HepG2 (cell line): ENCODE data around the gene ZBTB14. TPM values are rescaled to one million over a fixed set of nuclear protein-coding genes. Genes with fewer than 3 reads are reported as not detected.

Source experiments
- ATAC-seq: fragments of 200-7000 bp; cut with Tn5 transposase; 3 replicates; pipeline ENCODE4 v1.9.1; 2020; ENCODE audit warnings: mild to moderate bottlenecking, moderate library complexity
- BruUV-seq: library from RNA; stranded (reverse); fragments of 400-500 nt; replicated peaks from 2 replicates; lab custom pipeline; 2021; lab: Mats Ljungman, UMichigan
- CTCF ChIA-PET: fragments of 300-600 bp; formaldehyde crosslinking; extraction: SDS; loops from one replicate; lab custom pipeline; 2021; ENCODE audit warnings: low total read pairs, inconsistent platforms, low intra/inter-chr PET ratio; lab: Yijun Ruan, JAX
- POLR2A ChIA-PET: fragments of 350-600 bp; sonication (Branson Sonifier 250); formaldehyde crosslinking; loops from one replicate; lab custom pipeline; 2020; ENCODE audit warnings: antibody characterized with exemption, inconsistent platforms; lab: Yijun Ruan, JAX
- DNase-seq: peaks from one replicate; pipeline ENCODE4 v3.0.0-alpha.2; 2015; ENCODE audit warnings: low spot score
- FAIRE-seq: peaks from 3 replicates; lab custom pipeline; 2011; peaks lifted over from hg19 to GRCh38; lab: Jason Lieb, UNC
- H2AFZ ChIP-seq: one replicate; pipeline ENCODE4 v1.6.1; 2011; ENCODE audit warnings: low read length, inconsistent platforms
- H3K27ac ChIP-seq: fragments of 300-600 bp; 3 replicates; pipeline ENCODE4 v1.8.0; 2011; ENCODE audit warnings: mixed run types, mild to moderate bottlenecking, mixed read lengths, low read length, inconsistent platforms; ENCODE audit not compliant: insufficient read depth; ENCODE audit errors: extremely low read length
- H3K27me3 ChIP-seq, 2 experiments: fragments of 200-600 bp in 1 of 2; 2 replicates in 1 of 2; 3 replicates in 1 of 2; pipeline versions ENCODE4 v1.6.0 to v1.8.0; 2011; ENCODE audit warnings: low read length in 2 of 2, mild to moderate bottlenecking in 2 of 2, moderate library complexity in 2 of 2, inconsistent platforms in 1 of 2; ENCODE audit not compliant: insufficient read depth in 2 of 2, control insufficient read depth in 1 of 2
- H3K36me3 ChIP-seq, 2 experiments: fragments of 200-600 bp in 1 of 2; replicated peaks in 1 of 2; 2 replicates in 1 of 2; 3 replicates in 1 of 2; pipeline versions ENCODE4 v1.5.1 to v1.8.0; 2011; ENCODE audit warnings: low read length in 2 of 2, inconsistent platforms in 1 of 2; ENCODE audit not compliant: insufficient read depth in 2 of 2, control insufficient read depth in 1 of 2
- H3K4me1 ChIP-seq: 2 replicates; pipeline ENCODE4 v1.5.1; 2012; ENCODE audit warnings: low read length, inconsistent platforms; ENCODE audit not compliant: insufficient read depth
- H3K4me2 ChIP-seq: 2 replicates; pipeline ENCODE4 v1.6.0; 2011; ENCODE audit warnings: low read depth, low read length, inconsistent platforms
- H3K4me3 ChIP-seq, 3 experiments: fragments of 200-600 bp in 1 of 3; sonication (generic), shearing (Covaris generic) in 1 of 3; replicated peaks in 1 of 3; 2 replicates each; pipeline ENCODE4 v1.5.1; 2011 to 2016; ENCODE audit warnings: low read length in 3 of 3, inconsistent platforms in 2 of 3, low read depth in 2 of 3, mild to moderate bottlenecking in 2 of 3, control low read depth in 1 of 3, mixed read lengths in 1 of 3; ENCODE audit not compliant: insufficient read depth in 1 of 3
- H3K79me2 ChIP-seq: one replicate; pipeline ENCODE4 v1.6.1; 2011; ENCODE audit warnings: low read length, inconsistent platforms; ENCODE audit not compliant: insufficient read depth
- H3K9ac ChIP-seq: 2 replicates; pipeline ENCODE4 v1.6.0; 2011; ENCODE audit warnings: mild to moderate bottlenecking, low read depth, low read length, inconsistent platforms; ENCODE audit not compliant: insufficient read depth
- H3K9me3 ChIP-seq: 2 replicates; pipeline ENCODE4 v1.5.1; 2012; ENCODE audit warnings: mild to moderate bottlenecking, low read length
- H4K20me1 ChIP-seq: 2 replicates; pipeline ENCODE4 v1.6.0; 2011; ENCODE audit warnings: inconsistent platforms, mild to moderate bottlenecking, low read length, moderate library complexity; ENCODE audit not compliant: insufficient read depth
- ARID2 ChIP-seq: sonication (generic); formaldehyde crosslinking; IDR thresholded peaks from 2 replicates; pipeline ENCODE4 v1.8.1; 2022; ENCODE audit warnings: mild to moderate bottlenecking, missing genetic modification reagents, borderline replicate concordance
- ATF7 ChIP-seq, 2 experiments: fragments of 450-650 bp in 1 of 2; sonication (generic) in 1 of 2; formaldehyde crosslinking in 1 of 2; IDR thresholded peaks; 2 replicates each; pipeline versions ENCODE4 v1.4.0 to v1.6.1; 2016 to 2020; ENCODE audit warnings: antibody characterized with exemption in 1 of 2, mild to moderate bottlenecking in 1 of 2, missing genetic modification reagents in 1 of 2
- CHD4 ChIP-seq: fragments of 200-600 bp; sonication (generic); IDR thresholded peaks from 2 replicates; pipeline ENCODE4 v1.7.0; 2017; ENCODE audit warnings: mild to moderate bottlenecking, low read length, borderline replicate concordance
- FOXA3 ChIP-seq: IDR thresholded peaks from 2 replicates; pipeline ENCODE4 v1.6.1; 2016; ENCODE audit warnings: missing genetic modification reagents, missing compliant biosample characterization
- PAX8 ChIP-seq: sonication (generic); formaldehyde crosslinking; IDR thresholded peaks from 2 replicates; pipeline ENCODE4 v1.8.0; 2022; ENCODE audit warnings: mild to moderate bottlenecking, missing genetic modification reagents, borderline replicate concordance
- PHF5A ChIP-seq: IDR thresholded peaks from one replicate; pipeline ENCODE4 v1.6.1; 2018; ENCODE audit warnings: low read depth, missing genetic modification reagents; ENCODE audit not compliant: unreplicated experiment
- SOX5 ChIP-seq: IDR thresholded peaks from 2 replicates; pipeline ENCODE4 v1.6.1; 2016; ENCODE audit warnings: borderline replicate concordance
- ZFX ChIP-seq: sonication (generic); formaldehyde crosslinking; IDR thresholded peaks from 2 replicates; pipeline ENCODE4 v1.4.0; 2020; ENCODE audit warnings: mild to moderate bottlenecking, low read depth, missing genetic modification reagents, moderate library complexity
- ZNF224 ChIP-seq: sonication (generic); formaldehyde crosslinking; IDR thresholded peaks from 2 replicates; pipeline ENCODE4 v1.5.0; 2020; ENCODE audit warnings: mild to moderate bottlenecking, missing genetic modification reagents
- WGBS: methylation state at CpG from one replicate; pipeline ENCODE4 v1.1.6; 2017; ENCODE audit warnings: low lambda C conversion rate; 5-methylcytosine and 5-hydroxymethylcytosine counted together
- in situ Hi-C: cut with HindIII; loops from 2 replicates; pipeline ENCODE4 v1.10.0; 2017; ENCODE audit warnings: low pct_unique_long_range_greater_than_20kb; ENCODE audit not compliant: extremely low pct_ligation_motif_present
- intact Hi-C: fragments of 100-400 bp; cut with micrococcal nuclease; formaldehyde crosslinking; loops from one replicate; pipeline ENCODE4 v1.10.0; 2022; ENCODE audit not compliant: unreplicated experiment
- polyA plus RNA-seq, 8 experiments: library from polyadenylated mRNA; depleted of rRNA in 3 of 8; stranded (reverse) in 7 of 8; unstranded in 1 of 8; fragments of >200 nt; fragmentation: Illumina TruSeq in 4 of 8; extraction: Trizol in 4 of 8; gene quantifications; 2 replicates each; pipeline versions ENCODE4 v1.2.1 to v1.2.3, GENCODE V29; 2011 to 2016; ENCODE audit warnings: low read depth in 4 of 8, missing spikeins in 1 of 8, mixed read lengths in 1 of 8; ENCODE audit not compliant: insufficient read depth in 1 of 8
- total RNA-seq, 5 experiments: library from RNA; depleted of rRNA; stranded (reverse); fragments of >200 nt; fragmentation: Illumina TruSeq; extraction: Trizol; gene quantifications; 2 replicates each; pipeline ENCODE4 v1.2.3, GENCODE V29; 2016; ENCODE audit warnings: low read depth in 1 of 5
- TF ChIP-seq, protein P1 (sequence below): sonication (generic); formaldehyde crosslinking; IDR thresholded peaks from 2 replicates; pipeline ENCODE4 v1.5.1; 2020; ENCODE audit warnings: mild to moderate bottlenecking, missing genetic modification reagents, borderline replicate concordance
- TF ChIP-seq, protein P2 (sequence below): IDR thresholded peaks from 2 replicates; pipeline ENCODE4 v1.6.1; 2012; ENCODE audit warnings: inconsistent platforms

ZBTB14 gene
- total and polyA plus RNA-seq, 2 of the 13 experiments (the other 11 are each of a cell fraction or from before 2014, with no cell fraction given) = 8.0 to 14.4 TPM

DNA sequence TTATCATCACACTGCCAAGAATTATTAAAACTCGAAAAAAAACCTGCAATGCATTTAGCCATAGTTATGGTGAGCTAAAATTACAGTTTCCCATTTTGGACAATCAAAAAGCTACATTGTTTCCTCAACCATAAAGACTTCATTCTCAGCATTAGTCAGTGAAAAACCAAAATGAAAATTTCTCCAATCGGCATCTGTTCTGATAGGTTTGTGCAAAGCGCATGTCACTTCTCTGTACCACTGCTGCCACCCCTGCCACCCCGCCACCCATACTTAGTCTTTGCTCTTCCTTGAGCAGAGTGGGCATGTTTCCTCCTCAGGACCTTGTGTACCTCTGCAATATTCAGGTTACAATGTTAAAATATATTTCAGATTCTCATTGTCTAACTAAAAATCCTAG lies 7.1 kb upstream of the ZBTB14 start (continued):
- TF ChIP-seq, protein P1, sequence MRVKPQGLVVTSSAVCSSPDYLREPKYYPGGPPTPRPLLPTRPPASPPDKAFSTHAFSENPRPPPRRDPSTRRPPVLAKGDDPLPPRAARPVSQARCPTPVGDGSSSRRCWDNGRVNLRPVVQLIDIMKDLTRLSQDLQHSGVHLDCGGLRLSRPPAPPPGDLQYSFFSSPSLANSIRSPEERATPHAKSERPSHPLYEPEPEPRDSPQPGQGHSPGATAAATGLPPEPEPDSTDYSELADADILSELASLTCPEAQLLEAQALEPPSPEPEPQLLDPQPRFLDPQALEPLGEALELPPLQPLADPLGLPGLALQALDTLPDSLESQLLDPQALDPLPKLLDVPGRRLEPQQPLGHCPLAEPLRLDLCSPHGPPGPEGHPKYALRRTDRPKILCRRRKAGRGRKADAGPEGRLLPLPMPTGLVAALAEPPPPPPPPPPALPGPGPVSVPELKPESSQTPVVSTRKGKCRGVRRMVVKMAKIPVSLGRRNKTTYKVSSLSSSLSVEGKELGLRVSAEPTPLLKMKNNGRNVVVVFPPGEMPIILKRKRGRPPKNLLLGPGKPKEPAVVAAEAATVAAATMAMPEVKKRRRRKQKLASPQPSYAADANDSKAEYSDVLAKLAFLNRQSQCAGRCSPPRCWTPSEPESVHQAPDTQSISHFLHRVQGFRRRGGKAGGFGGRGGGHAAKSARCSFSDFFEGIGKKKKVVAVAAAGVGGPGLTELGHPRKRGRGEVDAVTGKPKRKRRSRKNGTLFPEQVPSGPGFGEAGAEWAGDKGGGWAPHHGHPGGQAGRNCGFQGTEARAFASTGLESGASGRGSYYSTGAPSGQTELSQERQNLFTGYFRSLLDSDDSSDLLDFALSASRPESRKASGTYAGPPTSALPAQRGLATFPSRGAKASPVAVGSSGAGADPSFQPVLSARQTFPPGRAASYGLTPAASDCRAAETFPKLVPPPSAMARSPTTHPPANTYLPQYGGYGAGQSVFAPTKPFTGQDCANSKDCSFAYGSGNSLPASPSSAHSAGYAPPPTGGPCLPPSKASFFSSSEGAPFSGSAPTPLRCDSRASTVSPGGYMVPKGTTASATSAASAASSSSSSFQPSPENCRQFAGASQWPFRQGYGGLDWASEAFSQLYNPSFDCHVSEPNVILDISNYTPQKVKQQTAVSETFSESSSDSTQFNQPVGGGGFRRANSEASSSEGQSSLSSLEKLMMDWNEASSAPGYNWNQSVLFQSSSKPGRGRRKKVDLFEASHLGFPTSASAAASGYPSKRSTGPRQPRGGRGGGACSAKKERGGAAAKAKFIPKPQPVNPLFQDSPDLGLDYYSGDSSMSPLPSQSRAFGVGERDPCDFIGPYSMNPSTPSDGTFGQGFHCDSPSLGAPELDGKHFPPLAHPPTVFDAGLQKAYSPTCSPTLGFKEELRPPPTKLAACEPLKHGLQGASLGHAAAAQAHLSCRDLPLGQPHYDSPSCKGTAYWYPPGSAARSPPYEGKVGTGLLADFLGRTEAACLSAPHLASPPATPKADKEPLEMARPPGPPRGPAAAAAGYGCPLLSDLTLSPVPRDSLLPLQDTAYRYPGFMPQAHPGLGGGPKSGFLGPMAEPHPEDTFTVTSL (CRISPR knock-in tag) = no peak

DNA sequence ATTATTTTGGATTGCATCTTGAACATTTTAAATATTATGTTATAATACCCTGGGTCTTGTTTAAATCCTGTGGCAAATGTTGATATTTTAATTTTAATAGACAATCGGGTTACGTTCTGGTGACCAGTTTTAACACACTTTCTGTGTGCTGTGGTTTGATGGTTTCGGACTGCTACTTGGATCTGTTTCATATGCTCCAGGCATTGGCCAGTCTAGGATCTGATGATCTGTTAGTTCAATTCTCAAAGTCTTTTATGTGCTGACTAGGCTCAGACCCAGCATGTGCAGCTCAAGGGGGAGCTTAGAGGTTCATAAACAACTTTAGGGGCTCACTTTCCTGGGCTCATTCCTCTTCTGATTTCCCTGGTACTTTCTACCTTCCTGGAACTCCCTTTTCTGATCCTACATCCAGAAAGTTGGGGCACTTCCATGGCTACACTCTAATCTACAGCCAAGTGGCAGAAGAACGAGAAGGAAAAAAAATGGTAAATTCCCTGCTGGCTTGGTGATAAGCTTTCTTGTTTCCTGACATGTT lies 5.0 kb upstream of the ZBTB14 start:
- no peaks in the 10 kb centered on the region for H3K9me3 ChIP-seq
- intact Hi-C loops (no loop called here), in situ Hi-C loops (no loop called here)
- no peaks in the 10 kb centered on the region for H4K20me1 ChIP-seq
- ChIA-PET POLR2A (no interaction called here), CTCF (no interaction called here)
- H3K4me3 ChIP-seq = no peak overlapping the region
- no peak overlapping the region for H3K4me2 ChIP-seq
- no peaks in the 10 kb centered on the region for H3K27me3 ChIP-seq
- H3K4me1 ChIP-seq = peaks cover 72% of the 10 kb centered on the region
- peak overlapping the region; percentile 8 for H2AFZ ChIP-seq
- no peaks in the 10 kb centered on the region for H3K79me2 ChIP-seq
- H3K9ac ChIP-seq = no peak overlapping the region
- no peak overlapping the region for H3K27ac ChIP-seq
- DNase-seq (no peak), ATAC-seq (no peak), FAIRE-seq (no peak)
- no peaks in the 10 kb centered on the region for H3K36me3 ChIP-seq
- 94% methylated on average over 4 of the region's 4 CpGs for WGBS
- TF ChIP-seq FOXA3 = no peak
- no peak for TF ChIP-seq SOX5
- TF ChIP-seq PAX8 = no peak
- TF ChIP-seq PHF5A = no peak
- no peak for TF ChIP-seq ZFX (CRISPR knock-in tag)
- TF ChIP-seq CHD4 = no peak
- no peak for TF ChIP-seq ZNF224
- TF ChIP-seq ATF7 (IDR thresholded peaks at IDR 0.05) = no peak
- no peak for TF ChIP-seq ATF7 (CRISPR knock-in tag; IDR thresholded peaks at IDR 0.05)
- no peak for TF ChIP-seq ARID2 (CRISPR knock-in tag)
- TF ChIP-seq, protein P2, sequence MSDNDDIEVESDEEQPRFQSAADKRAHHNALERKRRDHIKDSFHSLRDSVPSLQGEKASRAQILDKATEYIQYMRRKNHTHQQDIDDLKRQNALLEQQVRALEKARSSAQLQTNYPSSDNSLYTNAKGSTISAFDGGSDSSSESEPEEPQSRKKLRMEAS = no peak
- BruUV-seq = no TSS peak
